Eye (tissue), 1 donor: Measurements from ENCODE around the gene PTBP1.

Source experiments
- DNase-seq: peaks from one replicate; pipeline ENCODE4 v3.0.0-alpha.2; 2015

PTBP1 gene

DNA sequence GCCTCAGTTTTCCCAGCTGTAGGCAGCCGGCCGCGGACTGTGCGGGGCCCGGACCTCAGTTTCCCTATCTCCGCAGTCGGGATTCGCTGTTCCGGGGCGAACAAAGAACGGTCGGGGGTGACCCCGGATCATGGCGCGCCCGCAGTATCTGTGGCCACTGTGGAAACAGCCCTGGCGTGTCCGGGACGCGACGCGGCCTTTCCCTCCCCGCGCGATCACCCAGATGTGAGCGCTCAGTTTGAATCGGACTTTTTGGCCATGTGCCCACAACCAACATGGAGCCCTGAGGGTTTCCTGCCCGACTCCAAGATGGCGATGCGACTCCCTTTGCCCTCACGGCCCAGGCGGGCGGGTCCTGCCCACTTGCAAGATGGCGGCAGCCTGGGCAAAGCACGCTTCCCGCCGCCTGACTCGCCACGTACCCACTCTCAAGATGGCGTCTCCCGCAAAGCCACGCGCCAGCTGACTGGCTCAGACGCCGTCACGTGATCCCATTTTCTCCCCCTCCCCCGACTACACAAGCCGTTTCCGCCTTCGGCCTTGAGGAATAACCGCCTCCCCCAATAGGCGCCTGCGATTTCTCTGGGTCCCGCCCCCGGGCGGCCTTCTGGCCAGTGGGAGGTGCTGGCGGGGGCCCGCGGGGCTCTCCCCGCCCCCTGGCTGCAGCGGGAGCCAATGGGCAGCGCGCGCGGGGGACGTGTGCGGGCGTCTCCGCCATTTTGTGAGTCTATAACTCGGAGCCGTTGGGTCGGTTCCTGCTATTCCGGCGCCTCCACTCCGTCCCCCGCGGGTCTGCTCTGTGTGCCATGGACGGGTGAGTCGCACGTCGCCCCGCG is at the start of gene PTBP1:
TSS of gene PTBP1 (plus strand) at position 761 of the 836 bp plus-strand sequence. CDS start at position 807, 46 bp downstream.
- DNase-seq: peak; percentile 100

DNA sequence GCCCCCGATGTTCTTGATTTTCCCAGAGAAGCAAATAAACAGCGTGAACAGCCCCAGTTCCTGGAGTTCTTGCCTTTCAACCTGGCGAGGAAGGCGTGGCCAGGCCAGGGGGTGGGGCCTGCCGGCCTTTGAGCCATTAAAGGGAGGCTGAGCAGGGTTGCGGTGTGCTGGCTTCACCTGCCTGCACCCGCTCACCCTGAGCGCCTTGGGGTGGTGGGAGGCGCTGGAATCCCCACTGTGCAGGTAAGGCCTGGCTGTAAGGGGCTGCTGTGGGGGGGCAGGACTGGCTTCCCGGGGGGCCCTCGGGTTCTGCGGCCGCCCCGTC is 49.0 kb upstream of the PTBP1 start:
- no peak for DNase-seq

- DNase-seq: no peak
Measured at GRCh38 chr19:749811-750210, 47.4 kb upstream of the PTBP1 start.

DNA sequence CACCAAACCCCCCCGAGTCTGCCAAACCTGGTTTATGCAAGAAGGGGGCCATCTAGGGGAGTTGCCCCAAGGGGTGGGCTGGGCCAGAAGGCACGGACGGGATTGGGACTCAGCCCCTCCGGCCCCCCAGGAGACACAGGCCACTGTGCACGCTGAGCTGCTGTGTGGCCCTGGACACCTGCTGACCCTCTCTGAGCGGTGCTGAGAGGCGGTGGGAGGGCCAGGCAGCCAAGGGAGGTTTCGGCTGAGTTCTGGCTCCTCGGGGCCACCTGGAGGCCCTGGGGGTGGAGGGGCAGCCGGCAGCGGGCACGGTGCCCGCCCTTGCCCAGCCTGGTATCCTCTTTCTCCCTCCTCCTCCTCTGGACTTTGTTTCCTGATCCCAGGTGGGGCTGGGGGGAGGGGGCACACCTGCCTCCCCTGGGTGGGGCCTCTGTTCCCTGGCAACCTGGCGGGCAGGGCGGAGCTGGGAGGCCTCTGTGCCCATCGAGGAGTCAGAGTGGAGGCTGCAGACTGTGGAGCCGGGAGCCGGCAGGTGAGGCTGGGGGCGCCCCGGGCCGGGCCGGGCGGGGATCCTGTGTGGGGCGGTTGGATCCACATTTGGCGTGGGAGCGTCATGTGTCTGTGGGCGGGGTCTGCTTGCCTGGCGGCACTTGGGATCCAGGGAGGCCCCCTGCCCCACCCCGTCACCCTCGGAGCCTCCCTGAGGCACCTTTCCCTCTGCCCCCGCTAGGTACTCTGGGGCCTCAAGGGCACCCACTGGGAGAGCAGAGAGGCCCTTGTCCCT is 46.4 kb upstream of the PTBP1 start, which contains the start of gene MISP:
TSS of gene MISP (plus strand) at position 473 of the 784 bp plus-strand sequence. CDS start 5,835 bp downstream, outside the sequence.
- no peak for DNase-seq

DNA sequence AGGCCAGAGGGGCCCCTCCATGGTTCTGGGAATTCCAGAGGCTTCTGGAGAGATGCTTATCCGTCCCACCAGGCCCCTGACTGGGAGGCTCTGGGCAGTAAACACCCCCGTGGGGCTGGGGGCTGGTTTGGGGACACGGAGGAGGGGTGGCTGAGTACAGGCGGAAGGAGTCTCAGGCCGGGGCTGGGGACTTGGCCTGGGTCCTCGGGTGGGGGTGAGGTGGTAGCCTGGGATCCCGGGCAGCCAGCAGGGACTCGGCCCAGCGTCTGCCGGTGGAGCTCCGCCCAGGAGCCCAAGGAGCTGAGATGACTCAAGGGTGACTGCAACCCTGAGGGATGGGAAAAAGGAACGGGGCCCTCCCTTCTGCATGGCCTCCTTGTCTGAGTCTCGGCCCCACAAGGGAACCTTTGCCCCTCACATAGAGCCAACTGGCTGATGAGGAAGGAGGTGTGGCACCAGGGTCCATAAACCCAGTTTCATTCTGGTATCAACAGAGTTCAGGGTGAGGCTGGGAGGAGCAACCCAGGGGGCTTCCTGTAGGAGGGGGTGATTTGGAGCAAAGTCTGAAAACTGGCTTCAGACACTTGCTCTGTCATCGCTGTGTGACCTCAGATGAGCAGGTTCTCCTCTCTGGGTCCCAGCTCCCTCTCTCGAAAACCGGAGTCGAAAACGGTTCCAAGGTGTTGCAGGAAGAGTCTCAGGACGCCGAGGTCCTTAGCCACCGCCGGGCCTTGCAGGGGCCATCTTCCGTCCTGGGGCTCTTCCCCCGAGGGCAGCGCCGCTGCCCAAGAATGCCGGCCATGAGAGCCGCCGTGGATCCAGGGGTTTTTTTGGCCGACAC is 45.5 kb upstream of the PTBP1 start:
- DNase-seq: no peak

- peak; percentile 69 for DNase-seq
Measured at GRCh38 chr19:752652-753517, 44.4 kb upstream of the PTBP1 start.

- no peak for DNase-seq
Measured at GRCh38 chr19:754530-754929, 42.7 kb upstream of the PTBP1 start.

GRCh38 chr19:755063-755462 is 42.2 kb upstream of the PTBP1 start:
- no peak for DNase-seq

DNA sequence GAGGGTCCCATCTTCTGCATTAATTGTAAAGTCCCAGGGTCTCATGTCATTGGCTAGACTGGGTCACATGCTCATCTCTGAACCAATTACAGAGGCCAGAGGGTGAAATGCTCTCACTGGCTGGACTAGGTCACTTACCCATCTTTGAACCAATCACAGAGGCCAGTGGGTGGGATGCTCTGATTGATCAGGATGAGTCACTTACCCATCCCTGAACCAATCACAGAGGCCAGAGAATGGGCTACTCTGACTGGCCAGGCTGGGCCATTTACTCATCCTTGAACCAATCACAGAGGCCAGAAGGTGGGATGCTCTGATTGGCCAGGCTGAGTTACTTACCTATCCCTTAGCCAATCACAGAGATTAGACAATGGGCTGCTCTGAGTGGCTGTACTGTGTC is 41.0 kb upstream of the PTBP1 start:
- DNase-seq: no peak

- no peak for DNase-seq
Measured at GRCh38 chr19:756821-757688, 40.2 kb upstream of the PTBP1 start.

DNA sequence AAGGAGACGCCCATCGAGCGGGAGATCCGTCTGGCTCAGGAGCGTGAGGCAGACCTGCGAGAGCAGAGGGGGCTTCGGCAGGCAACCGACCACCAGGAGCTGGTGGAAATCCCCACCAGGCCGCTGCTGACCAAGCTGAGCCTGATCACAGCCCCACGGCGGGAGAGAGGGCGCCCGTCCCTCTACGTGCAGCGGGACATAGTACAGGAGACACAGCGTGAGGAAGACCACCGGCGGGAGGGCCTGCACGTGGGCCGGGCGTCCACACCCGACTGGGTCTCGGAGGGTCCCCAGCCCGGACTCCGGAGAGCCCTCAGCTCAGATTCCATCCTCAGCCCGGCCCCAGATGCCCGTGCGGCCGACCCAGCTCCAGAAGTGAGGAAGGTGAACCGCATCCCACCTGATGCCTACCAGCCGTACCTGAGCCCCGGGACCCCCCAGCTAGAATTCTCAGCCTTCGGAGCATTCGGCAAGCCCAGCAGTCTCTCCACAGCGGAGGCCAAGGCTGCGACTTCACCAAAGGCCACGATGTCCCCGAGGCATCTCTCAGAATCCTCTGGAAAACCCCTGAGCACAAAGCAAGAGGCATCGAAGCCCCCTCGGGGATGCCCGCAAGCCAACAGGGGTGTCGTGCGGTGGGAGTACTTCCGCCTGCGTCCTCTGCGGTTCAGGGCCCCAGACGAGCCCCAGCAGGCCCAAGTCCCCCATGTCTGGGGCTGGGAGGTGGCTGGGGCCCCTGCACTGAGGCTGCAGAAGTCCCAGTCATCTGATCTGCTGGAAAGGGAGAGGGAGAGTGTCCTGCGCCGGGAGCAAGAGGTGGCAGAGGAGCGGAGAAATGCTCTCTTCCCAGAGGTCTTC is 39.2 kb upstream of the PTBP1 start:
- no peak for DNase-seq

GRCh38 chr19:763181-763580 is 34.1 kb upstream of the PTBP1 start:
- DNase-seq: no peak

GRCh38 chr19:763869-764268 is 33.4 kb upstream of the PTBP1 start:
- no peak for DNase-seq

DNA sequence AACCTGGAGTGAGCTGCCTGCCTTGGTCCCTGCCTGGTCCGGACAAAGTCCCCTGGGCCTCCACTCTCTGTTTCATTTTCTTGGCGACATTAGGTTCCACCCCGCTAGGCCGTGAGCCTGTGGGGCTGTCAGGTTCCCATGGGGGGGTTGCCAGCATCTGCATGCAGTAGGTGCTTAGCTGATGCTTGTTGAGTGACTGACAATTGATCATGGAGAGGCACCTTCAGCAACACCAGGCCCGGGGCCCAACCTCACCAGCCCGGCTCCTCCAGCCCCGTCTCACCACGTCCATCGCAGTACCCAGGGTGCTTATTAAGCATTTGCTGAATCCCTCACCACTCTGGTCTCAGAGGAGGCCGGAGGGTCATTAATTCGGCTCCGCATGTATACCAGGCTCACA is 33.0 kb upstream of the PTBP1 start:
- DNase-seq: no peak

DNA sequence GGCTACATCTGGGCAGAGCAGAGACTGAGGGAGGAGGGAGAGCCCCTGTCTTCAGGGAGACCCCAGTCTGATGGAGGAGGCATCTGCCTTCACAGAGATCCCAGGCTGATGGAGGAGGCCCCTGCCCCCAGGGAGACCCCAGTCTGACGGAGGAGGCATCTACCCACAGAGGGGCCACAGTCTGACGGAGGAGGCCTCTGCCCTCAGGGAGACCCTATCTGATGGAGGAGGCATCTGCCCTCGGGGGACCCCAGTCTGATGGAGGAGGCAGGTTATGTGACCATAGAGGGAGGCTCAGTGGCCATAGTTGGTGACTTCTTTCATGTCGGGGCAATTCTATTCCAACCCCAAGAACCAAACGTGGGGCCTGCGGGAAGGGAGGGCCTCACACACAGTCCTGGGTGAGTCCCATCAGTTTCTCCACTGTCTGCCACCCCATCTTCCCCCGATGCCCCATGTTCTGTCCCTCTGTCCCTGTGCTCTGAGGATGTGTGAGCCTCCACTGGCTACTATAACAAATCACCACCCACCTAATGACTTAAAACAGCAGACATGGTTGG is 32.0 kb upstream of the PTBP1 start:
- DNase-seq: no peak

- peak; percentile 62 for DNase-seq
Measured at GRCh38 chr19:768424-768823, 28.8 kb upstream of the PTBP1 start.

GRCh38 chr19:769616-770015 is 27.6 kb upstream of the PTBP1 start:
- DNase-seq: no peak

GRCh38 chr19:771332-771785 is 25.9 kb upstream of the PTBP1 start:
- peak; percentile 52 for DNase-seq

DNA sequence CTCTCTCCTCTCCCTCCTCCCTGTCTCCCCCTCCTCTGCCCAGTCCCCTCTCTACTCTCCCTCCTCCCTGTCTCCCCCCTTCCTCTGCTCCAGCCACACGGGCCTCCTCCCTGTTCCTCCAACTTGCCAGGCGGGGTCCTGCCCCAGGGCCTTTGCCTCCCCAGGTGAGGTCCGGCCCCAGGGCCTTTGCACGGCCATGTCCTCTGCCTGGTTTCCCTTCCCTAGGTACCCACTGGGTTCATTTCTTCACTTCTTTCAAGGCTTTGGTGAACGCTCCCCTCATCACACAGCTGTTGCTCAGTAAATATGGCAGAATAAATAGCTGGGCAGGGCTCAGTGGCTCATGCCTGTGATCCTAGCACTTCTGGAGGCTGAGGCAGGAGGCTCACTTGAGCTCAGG is 25.2 kb upstream of the PTBP1 start:
- DNase-seq: no peak
